HG02970 (cell line): Measurements from ENCODE around the gene PTCH2.
"Not testable (repeated sequence)": the region's sequence is repeated elsewhere in the genome, so short reads cannot be mapped to it uniquely, and the experiment has no call there.

Experiments used
- ATAC-seq: cut with Tn5 transposase; IDR thresholded peaks from one replicate; pipeline ENCODE4 v1.9.1; 2021; ENCODE audit warnings: mild to moderate bottlenecking, moderate library complexity, moderate number of reproducible peaks; ENCODE audit not compliant: unreplicated experiment, low FRiP score

The PTCH2 gene

DNA sequence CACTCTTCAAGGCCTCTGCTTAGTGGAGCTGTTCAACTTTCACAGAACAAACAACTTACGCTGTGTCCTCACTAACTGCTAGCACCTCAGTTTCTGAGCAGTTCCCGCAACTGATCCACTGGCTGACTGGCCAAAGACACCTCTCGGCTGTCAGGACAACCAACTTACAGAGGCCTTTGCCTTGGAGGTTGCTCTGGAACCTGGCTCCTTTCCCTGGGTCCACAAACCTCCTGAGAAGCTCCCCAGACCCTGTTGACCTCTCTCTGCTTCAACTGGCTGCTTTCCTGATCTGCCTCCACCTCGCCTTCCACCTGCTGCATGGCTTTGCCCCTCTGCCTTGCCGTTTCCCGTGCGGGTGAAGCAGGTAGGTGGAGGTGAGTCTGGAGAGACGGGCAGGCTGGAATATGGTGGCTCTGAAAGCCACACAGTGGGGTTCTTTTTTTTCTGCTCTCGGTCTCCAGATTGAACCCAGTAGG is 21.8 kb downstream of the PTCH2 start:
- no peak for ATAC-seq

DNA sequence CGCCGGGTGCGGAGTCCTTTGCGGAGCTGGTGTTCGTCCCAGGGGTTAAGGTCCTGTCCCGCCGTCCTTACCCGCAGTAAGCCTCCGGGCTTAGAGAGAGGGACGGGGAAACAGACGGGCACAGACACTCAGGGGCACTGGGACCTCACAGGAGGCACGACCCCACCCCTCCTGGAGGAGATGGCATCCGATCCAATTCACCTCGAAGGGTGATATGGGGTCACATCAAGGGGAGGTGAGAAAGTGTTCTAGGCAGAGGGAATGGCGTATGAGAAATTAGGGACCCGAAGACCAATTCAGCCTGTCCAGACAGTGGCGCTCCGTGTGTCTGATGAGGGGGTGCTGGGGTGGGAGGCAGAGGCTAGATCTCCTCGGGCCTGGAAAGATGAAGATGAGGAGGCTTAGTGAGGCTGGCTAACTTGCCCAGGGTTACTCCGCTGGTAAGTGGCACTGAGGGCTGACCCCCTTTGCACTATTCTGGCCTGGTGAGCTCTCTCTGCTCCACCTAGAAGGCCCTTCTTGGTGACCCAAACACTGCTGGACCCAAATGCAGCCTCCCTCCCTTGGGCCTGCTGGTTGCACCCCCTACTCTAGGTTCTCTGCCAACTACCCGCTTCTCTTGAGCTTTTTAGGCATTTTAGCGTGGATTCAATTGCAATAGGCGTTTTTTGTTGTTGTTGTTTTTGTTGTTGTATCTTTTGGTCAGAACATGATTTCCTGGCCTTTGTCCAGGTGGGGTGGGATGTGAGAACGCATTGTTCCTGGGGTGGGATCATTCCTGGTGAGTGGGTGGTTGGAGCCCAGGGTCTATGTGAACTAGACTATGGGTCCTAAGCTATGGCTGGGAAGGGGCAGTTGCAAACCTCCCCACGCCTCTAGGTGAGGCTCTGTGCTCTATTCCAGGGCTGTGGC is 22.5 kb downstream of the PTCH2 start:
- no peak for ATAC-seq

DNA sequence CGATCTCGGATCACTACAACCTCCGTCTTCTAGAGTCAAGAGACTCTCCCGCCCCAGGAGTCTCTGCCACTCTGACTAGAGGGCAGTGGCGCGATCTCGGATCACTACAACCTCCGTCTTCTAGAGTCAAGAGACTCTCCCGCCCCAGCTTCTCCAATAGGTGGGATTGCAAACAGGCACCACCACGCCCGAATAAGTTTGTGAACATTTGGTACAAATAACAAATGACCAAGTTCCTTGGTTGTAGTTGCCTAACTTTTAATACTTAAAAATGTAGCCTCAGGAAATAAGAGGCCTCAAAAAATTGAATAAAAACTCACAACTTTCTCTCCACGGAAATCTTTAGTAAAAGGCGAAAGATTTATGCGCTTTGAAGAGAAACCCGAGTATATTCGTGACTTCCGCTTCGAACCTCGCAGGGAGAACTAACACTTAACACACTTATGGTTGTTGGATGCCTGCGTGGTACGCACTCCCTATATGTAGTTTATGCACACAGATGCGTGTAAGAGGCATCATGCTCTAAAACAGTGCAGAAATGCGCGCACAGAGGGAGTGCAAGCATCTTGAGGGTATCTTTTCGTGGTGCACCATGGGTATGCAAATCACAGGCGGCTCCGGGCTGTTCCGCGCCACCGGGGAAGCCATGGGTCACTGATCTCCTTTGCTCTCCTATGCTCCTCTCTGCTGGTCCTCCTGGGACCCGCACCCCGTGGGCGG is 23.3 kb downstream of the PTCH2 start:
- peak; percentile 65 for ATAC-seq

DNA sequence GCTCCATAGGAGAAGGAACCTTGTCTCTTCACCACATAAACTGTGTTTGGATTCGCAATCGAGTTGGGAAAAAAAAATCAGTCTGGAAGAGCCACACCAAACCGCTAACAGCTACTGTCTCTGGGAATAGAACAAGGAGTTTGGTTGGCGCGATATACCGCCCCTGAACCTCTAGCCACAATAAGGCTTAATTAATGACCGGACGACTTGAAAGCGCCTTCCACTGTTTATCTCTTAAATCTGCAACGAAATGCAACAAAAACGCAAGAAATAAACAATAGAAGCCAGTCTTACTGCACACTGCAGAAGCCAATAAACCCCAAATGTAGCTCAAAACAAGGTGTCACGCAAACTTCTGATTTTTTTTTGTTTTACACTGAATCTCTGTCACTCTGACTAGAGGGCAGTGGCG is 23.9 kb downstream of the PTCH2 start:
- peak; percentile 21 for ATAC-seq

DNA sequence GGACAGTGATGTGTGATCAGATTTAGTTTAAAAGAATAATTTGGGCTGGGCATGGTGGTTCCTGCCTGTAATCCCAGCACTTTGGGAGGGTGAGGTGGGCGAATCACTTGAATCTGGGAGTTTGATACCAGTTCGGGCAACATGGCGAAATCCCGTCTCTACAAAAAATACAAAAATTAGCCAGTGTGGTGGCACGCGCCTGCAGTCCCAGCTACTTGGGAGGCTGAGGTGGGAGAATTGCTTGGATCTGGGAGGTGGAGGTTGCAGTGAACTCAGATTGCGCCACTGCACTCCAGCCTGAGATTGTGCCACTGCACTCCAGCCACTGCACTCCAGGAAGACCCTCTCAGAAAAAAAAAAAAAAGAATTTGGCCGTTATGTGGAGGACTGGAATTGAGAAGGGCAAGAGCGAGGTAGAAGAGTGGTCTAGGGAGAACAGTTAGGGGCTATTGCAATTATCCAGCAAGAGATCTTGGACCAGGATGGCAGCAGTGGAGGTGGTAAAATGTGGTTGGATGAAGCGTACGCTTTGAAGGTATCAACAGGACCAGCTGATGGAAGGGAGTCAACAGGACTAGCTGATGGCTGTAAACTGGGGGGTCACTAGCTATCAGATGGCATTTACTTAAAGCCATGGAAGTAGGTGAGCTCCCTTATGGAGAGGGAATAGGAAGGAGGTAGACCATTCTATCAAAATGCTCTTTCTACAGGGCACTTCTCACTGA is 25.1 kb downstream of the PTCH2 start:
- no peak for ATAC-seq

DNA sequence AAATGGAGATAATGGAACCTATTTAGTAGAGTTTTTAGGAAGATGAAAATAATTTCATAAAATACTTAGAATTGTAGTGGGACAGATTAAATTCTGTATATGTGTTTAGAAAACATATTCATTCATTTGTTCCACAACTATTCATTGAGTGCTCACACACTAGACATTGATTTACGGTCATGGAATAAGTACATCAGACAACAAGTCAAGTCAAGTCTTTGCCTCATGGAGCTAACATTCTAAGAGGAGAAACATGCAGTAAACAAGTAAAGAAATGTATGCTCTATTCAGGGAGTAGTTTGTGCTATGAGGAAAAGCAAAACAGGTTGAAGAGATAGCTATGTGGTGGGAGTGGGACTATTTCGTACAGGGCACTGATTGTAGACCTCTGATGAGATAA is 25.7 kb downstream of the PTCH2 start:
- ATAC-seq, result no peak

DNA sequence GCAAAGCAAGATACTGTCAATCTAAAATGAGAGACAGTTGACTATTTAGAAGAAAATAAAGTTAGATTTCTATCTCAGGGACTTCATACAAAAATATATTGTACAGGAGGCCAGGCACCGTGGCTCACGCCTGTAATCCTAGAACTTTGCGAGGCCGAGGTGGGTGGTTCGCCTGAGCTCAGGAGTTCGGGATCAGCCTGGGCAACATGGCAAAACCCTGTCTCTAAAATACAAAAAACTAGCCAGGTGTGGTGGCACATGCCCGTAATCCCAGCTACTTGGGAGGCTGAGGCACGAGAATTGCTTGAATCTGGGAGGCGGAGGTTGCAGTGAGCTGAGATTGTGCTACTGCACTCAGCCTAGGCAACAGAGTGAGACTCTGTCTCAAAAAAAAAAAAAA is 27.1 kb downstream of the PTCH2 start:
- not testable (repeated sequence) for ATAC-seq

DNA sequence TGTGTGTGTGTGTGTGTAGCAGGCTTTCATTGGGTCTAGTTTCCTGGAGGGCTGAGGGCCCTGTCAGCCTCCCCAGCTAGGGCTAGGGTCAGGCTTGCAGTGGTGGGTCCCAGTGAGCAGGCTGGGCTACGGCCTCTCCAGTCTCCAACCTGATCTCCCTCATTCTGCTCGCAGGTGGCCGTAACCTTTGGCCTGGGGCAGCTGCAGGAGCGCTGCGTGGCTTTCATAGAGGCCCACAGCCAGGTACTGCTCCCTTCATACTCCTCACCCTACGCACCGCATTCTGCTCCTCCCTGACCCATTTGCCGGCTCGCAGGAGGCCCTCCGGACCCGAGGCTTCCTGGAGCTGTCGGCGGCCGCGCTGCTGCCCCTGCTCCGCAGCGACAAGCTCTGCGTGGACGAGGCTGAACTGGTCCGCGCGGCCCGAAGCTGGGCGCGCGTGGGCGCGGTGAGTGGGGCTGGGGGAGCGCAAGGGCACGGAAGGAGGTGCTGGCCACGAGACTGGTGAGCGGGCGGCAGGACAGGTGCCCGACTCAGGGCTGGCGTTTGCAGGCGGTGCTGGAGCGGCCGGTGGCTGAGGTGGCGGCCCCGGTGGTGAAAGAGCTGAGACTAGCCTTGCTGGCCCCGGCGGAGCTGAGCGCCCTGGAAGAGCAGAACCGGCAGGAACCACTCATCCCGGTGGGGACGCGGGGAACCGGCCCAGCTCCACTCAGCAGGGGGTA is 30.1 kb downstream of the PTCH2 start:
- ATAC-seq, result no peak

DNA sequence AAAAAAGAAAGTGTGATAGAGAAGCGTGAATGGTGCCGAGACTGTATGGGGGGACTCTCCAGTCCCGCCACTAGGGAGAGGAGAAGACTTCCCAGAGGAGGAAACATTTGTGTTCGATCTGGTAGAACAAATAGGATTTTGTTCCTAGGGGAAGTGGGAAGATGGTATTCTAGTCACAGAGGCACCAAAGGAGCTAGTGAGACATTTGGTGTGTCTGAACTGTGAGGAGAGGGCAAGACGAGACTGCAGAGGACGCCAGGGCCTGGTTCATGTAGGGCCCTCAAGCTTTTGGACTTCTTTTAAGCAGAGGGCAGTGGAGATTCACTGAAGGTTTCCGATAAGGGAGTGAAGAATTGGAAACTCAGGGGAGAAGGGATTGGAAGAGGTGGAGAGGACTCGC is 31.8 kb downstream of the PTCH2 start:
- ATAC-seq, result no peak

DNA sequence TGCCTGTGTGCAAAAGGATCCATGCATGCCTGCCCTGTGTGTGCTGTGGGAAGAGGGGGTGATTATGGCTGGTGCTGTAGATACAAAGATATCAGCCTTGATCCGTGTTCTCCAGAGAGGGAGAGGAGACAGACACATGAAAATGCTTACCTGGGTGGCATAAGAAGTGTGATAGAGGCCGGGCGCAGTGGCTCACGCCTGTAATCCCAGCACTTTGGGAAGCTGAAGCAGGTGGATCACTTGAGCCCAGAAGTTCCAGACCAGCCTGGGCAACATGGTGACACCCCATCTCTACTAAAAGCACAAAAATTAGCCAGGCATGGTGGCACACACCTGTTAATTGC is 32.3 kb downstream of the PTCH2 start:
- ATAC-seq, result not testable (repeated sequence)

DNA sequence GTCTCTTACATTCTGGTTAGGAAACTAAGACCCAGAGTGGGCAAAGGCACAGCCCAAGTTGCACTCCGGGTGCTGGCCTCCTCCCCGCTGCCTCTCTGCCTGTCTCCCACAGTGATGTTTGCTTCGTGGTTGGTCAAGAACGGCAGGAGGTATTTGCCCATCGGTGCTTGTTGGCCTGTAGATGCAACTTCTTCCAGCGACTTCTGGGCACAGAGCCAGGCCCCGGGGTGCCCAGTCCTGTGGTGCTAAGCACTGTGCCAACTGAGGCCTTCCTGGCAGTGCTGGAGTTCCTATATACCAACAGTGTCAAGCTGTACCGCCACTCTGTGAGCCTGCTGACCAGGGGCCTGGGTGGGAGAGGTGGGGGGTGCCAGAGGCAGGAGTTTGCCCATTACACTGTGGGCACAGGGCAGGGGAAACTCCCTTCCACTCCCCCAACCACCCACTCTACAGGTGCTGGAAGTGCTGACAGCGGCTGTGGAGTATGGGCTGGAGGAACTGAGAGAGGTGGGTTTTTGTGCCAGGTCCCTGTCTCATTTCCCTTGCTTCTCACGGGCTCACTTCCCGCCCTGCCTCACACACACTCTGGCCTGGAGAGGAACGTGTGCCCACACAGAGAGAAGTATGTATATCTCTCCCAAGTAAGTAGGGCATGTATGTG is 32.8 kb downstream of the PTCH2 start:
- no peak for ATAC-seq

DNA sequence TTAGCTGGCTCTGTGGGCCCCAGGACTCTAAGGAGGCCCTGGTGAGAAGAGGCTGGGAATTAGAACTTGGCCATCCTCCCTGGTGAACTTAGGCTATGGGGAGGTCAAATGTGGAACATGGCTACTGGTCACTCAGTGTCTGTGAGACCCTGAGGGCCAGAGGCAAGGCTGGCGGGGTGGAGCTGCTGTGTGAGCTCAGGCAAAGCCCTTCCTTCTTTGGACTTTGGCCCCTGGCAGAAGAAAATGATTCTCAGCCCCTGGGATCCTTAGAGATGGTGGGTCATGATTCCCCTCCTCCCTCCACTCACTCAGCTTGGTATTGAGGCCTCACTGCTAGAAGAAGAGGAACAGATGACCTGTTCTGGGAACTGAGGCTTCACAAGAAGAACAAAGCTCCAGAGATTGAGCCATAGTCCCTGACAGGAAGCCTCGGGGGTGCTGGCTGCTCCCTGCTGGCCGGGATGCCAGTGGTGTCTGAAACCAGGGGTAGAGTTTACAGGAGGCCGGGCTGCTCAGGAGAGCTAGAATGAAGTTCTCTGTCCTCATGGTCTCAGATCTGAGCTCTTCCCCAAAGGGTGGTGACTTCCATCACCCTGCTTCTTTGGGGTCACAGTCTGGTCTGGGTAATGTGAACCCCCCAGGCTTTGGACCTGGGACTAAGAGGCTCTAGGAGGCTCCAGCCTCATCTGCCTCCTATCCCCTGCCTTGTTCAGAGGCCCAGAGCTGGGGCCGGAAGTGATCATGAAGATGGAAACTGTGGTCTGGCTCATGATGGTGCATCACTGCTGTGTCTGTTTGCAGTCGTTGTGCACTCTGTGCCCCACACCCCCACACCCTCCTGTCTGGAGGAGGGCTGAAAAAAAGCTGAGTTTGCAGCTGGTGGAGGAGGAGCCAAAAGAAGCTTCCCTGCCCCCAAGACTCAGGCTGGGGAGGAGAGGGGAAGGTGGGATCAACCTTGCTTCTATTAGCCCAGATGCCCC is 33.8 kb downstream of the PTCH2 start:
- no peak for ATAC-seq

DNA sequence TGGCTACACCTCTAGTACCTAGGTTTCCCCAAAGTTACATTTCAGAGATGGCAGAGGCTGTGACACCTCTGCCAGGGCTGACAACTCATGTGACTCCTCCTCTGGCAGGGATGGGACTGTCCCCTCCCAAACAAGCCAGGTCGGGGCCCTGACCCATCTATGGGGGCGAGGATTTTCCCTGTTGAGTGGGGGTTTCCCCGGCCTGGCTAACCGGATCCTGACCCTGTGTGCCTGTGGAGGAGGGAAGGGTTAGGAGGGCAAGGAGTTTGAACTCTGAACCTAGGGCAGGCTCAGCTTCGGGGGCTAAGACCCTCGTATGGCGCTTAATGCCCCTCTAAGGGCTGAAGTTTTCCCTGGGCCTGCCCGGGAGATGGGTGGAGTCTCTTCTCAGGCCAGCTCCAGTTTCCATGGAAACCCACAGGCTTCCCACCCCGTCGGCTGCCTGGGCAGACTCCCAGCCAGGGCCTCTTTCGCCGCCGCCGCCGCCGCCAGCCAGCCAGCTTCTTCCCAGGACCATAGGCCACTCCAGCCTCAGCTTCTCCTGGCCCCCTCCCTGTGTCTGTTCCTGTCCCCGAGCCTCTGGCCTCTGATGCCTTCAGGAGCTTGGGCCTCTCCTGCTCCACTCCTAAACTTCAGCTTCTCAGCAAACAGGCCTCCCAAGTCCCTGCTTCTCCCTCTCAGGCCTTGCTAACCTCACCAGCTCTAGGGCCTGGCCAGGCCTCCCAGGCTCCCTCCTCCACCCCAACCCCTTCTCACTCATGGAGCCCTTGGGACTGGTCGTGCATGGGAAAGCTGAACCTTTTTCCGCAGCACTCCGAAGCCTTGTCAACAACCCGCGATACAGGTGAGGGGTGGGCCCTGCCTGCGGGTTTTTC is 34.8 kb downstream of the PTCH2 start, which contains the start of gene BTBD19:
Gene BTBD19 (plus strand): TSS at position 461 of the 875 bp plus-strand sequence. CDS start 298 bp downstream, at position 759.
- ATAC-seq, result peak; percentile 4

DNA sequence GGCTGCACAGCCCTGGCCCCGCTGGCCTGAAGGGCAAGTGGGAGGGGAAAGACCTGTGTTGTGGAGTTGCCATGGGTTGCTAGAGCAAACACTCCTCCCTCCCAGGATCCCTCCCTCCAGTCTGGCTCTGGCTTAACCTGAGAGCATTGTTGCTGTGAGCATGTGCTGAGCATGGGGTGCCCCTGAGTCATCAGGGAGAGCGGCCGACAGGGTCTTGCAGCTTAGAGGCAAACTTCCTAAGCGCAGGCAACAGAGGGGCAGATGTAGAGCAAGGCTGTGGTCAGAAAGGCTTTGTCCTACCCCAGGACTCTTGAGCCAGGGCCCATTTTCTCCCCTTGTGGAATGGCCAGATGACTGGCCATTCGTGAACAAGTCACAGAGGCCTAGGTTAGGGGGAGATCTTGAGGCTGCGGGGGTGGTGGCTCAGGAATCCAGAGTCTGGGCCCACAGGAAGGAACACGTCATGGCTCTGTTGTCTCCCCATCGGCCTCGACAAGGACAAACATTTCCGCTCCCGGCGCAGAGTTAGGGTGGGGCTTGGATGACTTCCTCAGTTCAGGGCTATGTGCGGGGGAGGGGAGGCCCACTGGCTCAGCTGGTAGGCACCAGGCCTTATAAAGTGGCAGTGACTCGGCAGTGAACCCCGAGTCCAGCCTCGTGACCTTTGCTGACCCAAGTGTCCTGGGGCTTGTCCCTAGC is 35.5 kb downstream of the PTCH2 start:
- peak; percentile 32 for ATAC-seq

DNA sequence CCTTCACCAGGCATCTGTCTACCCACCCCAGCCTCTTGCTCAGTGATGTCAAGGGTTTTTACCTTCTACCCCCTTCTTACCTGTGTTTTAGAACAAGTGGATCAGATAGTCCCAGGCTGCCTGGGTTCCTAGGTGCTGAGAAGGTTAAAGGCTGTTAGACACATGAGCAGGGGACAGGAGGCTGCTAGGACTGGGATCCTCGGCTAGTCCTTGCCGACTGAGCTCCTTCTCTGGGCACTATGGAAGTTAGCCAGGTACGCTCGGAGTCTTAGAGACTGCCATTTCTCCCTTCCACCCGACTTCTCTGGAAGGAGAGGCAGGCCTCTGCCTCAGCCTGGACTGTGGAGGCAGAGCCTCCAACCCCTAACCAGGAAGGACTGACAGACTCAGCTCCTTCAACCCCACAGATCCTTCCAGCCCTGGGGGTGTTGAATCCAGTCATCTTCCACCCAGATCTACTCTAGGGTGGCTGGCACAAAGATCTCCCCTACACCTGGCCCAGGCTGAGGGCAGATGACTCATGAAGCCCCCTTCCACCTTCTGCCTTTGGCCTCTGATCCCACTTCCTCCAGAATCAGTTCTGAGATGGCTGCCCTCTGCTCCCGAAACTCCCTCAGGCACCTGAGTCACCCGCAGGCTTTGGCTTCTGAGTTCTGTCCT is 36.2 kb downstream of the PTCH2 start, which contains the start of gene DYNLT4:
Gene DYNLT4 (minus strand): TSS at position 648 of the 660 bp plus-strand sequence. CDS start 683 bp downstream, outside the sequence.
- ATAC-seq, result no peak

DNA sequence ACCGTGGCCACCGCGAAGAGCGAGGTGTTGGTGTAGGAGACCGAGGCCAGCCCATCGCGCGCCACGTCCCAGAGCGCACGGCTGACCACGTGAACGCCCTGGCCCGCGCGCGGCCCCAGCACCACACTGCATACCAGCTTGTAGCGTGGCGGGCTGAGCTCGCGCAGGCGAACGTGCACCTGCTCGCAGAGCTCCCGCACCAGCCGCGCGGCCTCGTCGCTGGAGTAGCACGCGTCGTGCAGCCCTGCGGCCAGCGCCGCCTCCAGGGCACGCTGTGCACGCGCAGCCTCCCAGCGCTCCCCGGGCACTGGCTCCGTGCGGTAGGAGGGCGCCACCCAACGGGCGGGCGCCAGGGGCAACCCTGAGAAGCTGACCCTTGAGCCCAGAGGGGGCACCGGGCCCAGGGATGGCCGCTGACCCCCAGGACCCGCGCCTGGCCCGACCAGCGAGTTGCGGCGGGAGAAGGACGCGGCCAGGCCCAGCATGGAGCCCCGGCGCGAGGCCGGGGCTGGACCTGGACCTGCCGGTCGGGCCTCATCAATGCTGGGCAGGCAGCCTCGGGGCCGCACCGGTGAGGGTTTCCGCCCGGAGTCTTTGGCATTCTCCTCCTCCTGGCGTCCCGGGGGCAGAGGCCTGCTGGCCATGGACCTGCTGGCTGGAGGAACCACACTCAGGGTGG is 36.9 kb downstream of the PTCH2 start:
- ATAC-seq, result no peak
